Measurements from ENCODE around the gene ZNF536.
"Not testable (repeated sequence)": the region's sequence is repeated elsewhere in the genome, so short reads cannot be mapped to it uniquely, and the experiment has no call there.

Gene ZNF536

GRCh38 chr19:30406220-30407067 lies 34.3 kb downstream of the ZNF536 start:
- FAIRE-seq (no peak), DNase-seq (ENCODE audit: extremely low spot score, insufficient read length, low read depth) (no peak)

- DNase-seq (ENCODE audit: extremely low spot score, insufficient read length, low read depth) (no peak), FAIRE-seq (no peak)
Observed at GRCh38 chr19:30407068-30407709, 35.0 kb downstream of the ZNF536 start.

GRCh38 chr19:30408734-30409301 lies 36.6 kb downstream of the ZNF536 start:
- DNase-seq (ENCODE audit: extremely low spot score, insufficient read length, low read depth) (no peak), FAIRE-seq (no peak)

GRCh38 chr19:30411714-30412113 lies 39.5 kb downstream of the ZNF536 start:
- FAIRE-seq, result no peak
- DNase-seq (ENCODE audit: extremely low spot score, insufficient read length, low read depth), result no peak

GRCh38 chr19:30416375-30416774 lies 44.2 kb downstream of the ZNF536 start:
- FAIRE-seq (no peak), DNase-seq (ENCODE audit: extremely low spot score, insufficient read length, low read depth) (no peak)

GRCh38 chr19:30417166-30417565 lies 45.0 kb downstream of the ZNF536 start:
- not testable (repeated sequence) for FAIRE-seq; DNase-seq (ENCODE audit: extremely low spot score, insufficient read length, low read depth)

GRCh38 chr19:30419568-30420180 lies 47.5 kb downstream of the ZNF536 start:
- DNase-seq (ENCODE audit: extremely low spot score, insufficient read length, low read depth) (no peak), FAIRE-seq (no peak)

GRCh38 chr19:30420316-30420715 lies 48.1 kb downstream of the ZNF536 start:
- no peak for DNase-seq (ENCODE audit: extremely low spot score, insufficient read length, low read depth)
- no peak for FAIRE-seq

- DNase-seq (ENCODE audit: extremely low spot score, insufficient read length, low read depth) (no peak), FAIRE-seq (no peak)
Observed at GRCh38 chr19:30420881-30421280, 48.7 kb downstream of the ZNF536 start.

GRCh38 chr19:30421571-30421970 lies 49.4 kb downstream of the ZNF536 start:
- DNase-seq (ENCODE audit: extremely low spot score, insufficient read length, low read depth) (no peak), FAIRE-seq (no peak)

- no peak for FAIRE-seq
- DNase-seq (ENCODE audit: extremely low spot score, insufficient read length, low read depth), result no peak
Observed at GRCh38 chr19:30423481-30423880, 51.3 kb downstream of the ZNF536 start.

GRCh38 chr19:30425885-30426838 lies 54.0 kb downstream of the ZNF536 start:
- FAIRE-seq (no peak), DNase-seq (ENCODE audit: extremely low spot score, insufficient read length, low read depth) (no peak)

GRCh38 chr19:30426864-30427263 lies 54.7 kb downstream of the ZNF536 start:
- no peak for FAIRE-seq

GRCh38 chr19:30428092-30428680 lies 56.0 kb downstream of the ZNF536 start:
- no peak for DNase-seq (ENCODE audit: extremely low spot score, insufficient read length, low read depth)
- no peak for FAIRE-seq

More at GRCh38 chr19:30426864-30427263, 54.7 kb downstream of the ZNF536 start:
- no peak for DNase-seq (ENCODE audit: extremely low spot score, insufficient read length, low read depth)

- FAIRE-seq, result no peak
Observed at GRCh38 chr19:30428844-30429243, 56.7 kb downstream of the ZNF536 start.

GRCh38 chr19:30430206-30430734 lies 58.1 kb downstream of the ZNF536 start:
- FAIRE-seq (no peak), DNase-seq (ENCODE audit: extremely low spot score, insufficient read length, low read depth) (no peak)

More at GRCh38 chr19:30428844-30429243, 56.7 kb downstream of the ZNF536 start:
- DNase-seq (ENCODE audit: extremely low spot score, insufficient read length, low read depth), result no peak

GRCh38 chr19:30431591-30431990 lies 59.4 kb downstream of the ZNF536 start:
- no peak for FAIRE-seq
- DNase-seq (ENCODE audit: extremely low spot score, insufficient read length, low read depth), result no peak

- no peak for DNase-seq (ENCODE audit: extremely low spot score, insufficient read length, low read depth)
- no peak for FAIRE-seq
Observed at GRCh38 chr19:30434797-30435594, 62.8 kb downstream of the ZNF536 start.

Data from GM18507 (cell line).